ENCODE results near the gene IP6K2. TPM values are rescaled to one million over a fixed set of nuclear protein-coding genes. Genes with fewer than 3 reads are reported as not detected.
"Not testable (repeated sequence)": the region's sequence is repeated elsewhere in the genome, so short reads cannot be mapped to it uniquely, and the experiment has no call there.

The IP6K2 gene
- total RNA-seq, 1 donor from 2014 or later, result 104 TPM

DNA sequence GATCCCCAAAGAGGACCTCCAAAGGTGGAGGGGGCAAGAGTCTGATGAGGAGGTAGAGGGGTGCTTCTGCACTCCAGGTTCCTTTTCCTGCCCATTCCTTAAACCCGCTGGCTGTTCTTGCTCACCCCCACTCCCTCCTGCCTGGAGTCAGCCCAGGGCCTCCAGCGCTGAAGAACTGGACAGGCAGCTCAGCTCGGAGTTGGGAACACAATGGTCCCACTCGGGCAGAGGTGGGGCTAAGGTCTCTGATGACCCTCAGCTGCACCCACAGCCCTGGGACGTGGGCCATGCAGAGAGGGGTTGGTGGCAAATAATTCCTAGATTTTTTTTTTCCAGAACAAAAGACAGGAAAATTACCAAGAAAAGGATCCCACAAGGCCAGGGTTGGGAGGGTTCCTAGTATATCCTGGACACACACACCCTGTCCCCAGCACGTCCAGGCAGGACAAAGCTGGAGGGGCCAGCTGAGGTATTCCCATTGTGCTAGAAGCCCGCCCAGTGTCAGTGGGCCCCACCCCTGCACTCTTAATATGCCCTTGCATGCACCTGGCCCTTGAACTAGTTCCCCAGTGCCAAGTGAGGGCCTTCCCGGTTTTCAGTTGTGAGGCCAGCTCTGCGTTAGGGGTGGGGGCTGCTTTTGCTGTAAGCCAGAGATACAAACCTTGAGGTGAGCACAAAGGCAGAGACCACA lies 22.1 kb upstream of the IP6K2 start:
- Mint-ChIP-seq H3K4me1 (ENCODE audit: unreplicated experiment) (peaks cover 18% of the 10 kb centered on the region), H3K36me3 (ENCODE audit: unreplicated experiment) (no peaks in the 10 kb centered on the region), H3K27ac (ENCODE audit: unreplicated experiment) (no peak overlapping the region), H3K9me3 (ENCODE audit: unreplicated experiment) (no peaks in the 10 kb centered on the region), H3K4me3 (ENCODE audit: unreplicated experiment) (no peak overlapping the region), H3K27me3 (ENCODE audit: unreplicated experiment) (no peaks in the 10 kb centered on the region)
- DNase-seq (ENCODE audit: extremely low spot score, unreplicated experiment), result no peak
- TF ChIP-seq, protein P1, sequence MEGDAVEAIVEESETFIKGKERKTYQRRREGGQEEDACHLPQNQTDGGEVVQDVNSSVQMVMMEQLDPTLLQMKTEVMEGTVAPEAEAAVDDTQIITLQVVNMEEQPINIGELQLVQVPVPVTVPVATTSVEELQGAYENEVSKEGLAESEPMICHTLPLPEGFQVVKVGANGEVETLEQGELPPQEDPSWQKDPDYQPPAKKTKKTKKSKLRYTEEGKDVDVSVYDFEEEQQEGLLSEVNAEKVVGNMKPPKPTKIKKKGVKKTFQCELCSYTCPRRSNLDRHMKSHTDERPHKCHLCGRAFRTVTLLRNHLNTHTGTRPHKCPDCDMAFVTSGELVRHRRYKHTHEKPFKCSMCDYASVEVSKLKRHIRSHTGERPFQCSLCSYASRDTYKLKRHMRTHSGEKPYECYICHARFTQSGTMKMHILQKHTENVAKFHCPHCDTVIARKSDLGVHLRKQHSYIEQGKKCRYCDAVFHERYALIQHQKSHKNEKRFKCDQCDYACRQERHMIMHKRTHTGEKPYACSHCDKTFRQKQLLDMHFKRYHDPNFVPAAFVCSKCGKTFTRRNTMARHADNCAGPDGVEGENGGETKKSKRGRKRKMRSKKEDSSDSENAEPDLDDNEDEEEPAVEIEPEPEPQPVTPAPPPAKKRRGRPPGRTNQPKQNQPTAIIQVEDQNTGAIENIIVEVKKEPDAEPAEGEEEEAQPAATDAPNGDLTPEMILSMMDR (IDR thresholded peaks at IDR 0.05), result no peak

DNA sequence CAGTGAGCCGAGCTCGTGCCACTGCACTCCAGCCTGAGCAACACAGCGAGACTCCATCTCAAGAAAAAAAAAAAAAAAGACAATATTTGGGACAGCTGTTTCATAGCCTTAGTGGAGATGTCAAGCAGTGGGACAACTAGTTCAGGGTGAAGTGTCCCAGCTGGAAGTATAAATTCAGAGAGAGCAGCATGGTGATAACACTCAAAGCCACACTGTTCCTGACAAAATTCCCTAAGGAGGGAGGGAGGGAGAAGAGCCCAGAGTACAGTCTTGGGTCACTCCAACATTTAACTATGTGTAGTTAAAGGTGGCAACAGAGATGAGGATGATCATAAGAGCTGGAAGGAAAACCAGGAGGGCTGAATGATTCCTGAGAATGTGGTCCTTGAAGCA lies 21.1 kb upstream of the IP6K2 start:
- Mint-ChIP-seq H3K27ac (ENCODE audit: unreplicated experiment) (no peak overlapping the region), H3K27me3 (ENCODE audit: unreplicated experiment) (no peaks in the 10 kb centered on the region), H3K4me3 (ENCODE audit: unreplicated experiment) (no peak overlapping the region), H3K9me3 (ENCODE audit: unreplicated experiment) (no peaks in the 10 kb centered on the region), H3K36me3 (ENCODE audit: unreplicated experiment) (no peaks in the 10 kb centered on the region), H3K4me1 (ENCODE audit: unreplicated experiment) (peaks cover 18% of the 10 kb centered on the region)
- DNase-seq (ENCODE audit: extremely low spot score, unreplicated experiment), result no peak
- TF ChIP-seq, protein P1 (IDR thresholded peaks at IDR 0.05), result no peak

DNA sequence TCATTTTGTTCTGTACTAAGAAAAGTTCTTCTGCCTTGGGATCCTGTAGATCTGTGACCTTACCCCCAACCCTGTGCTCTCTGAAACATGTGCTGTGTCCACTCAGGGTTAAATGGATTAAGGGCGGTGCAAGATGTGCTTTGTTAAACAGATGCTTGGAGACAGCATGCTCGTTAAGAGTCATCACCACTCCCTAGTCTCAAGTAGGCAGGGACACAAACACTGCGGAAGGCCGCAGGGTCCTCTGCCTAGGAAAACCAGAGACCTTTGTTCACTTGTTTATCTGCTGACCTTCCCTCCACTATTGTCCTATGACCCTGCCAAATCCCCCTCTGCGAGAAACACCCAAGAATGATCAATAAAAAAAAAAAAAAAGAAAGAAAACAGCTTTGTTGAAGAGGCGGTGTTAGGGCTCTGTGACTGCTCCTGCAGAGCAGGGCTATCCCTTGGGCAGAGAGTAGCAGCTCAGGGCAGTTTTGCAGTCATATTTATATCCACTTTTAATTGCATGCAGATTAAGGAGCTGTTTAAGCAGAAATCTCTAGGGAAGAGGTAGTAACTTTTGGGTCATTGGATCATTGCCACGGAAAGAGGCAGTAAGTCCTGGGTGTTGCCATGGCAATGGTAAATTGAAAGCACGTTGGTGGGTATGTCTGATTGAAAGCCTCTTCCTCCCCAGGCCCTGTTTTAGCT lies 18.2 kb upstream of the IP6K2 start:
- H3K27me3 Mint-ChIP-seq (ENCODE audit: unreplicated experiment); DNase-seq (ENCODE audit: extremely low spot score, unreplicated experiment); H3K36me3 Mint-ChIP-seq (ENCODE audit: unreplicated experiment); H3K27ac Mint-ChIP-seq (ENCODE audit: unreplicated experiment); H3K9me3 Mint-ChIP-seq (ENCODE audit: unreplicated experiment); H3K4me3 Mint-ChIP-seq (ENCODE audit: unreplicated experiment): not testable (repeated sequence)
- peaks cover 11% of the 10 kb centered on the region for H3K4me1 Mint-ChIP-seq (ENCODE audit: unreplicated experiment)

DNA sequence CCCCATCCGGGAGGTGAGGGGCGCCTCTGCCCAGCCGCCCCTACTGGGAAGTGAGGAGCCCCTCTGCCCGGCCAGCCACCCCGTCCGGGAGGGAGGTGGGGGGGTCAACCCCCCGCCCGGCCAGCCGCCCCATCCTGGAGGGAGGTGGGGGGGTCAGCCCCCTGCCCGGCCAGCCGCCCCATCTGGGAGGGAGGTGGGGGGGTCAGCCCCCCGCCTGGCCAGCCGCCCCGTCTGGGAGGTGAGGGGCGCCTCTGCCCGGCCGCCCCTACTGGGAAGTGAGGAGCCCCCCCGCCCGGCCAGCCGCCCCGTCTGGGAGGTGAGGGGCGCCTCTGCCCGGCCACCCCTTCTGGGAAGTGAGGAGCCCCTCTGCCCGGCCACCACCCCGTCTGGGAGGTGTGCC lies 17.5 kb upstream of the IP6K2 start:
- H3K4me1 Mint-ChIP-seq (ENCODE audit: unreplicated experiment); H3K27ac Mint-ChIP-seq (ENCODE audit: unreplicated experiment); H3K9me3 Mint-ChIP-seq (ENCODE audit: unreplicated experiment); H3K4me3 Mint-ChIP-seq (ENCODE audit: unreplicated experiment); DNase-seq (ENCODE audit: extremely low spot score, unreplicated experiment); H3K36me3 Mint-ChIP-seq (ENCODE audit: unreplicated experiment); H3K27me3 Mint-ChIP-seq (ENCODE audit: unreplicated experiment): not testable (repeated sequence)

DNA sequence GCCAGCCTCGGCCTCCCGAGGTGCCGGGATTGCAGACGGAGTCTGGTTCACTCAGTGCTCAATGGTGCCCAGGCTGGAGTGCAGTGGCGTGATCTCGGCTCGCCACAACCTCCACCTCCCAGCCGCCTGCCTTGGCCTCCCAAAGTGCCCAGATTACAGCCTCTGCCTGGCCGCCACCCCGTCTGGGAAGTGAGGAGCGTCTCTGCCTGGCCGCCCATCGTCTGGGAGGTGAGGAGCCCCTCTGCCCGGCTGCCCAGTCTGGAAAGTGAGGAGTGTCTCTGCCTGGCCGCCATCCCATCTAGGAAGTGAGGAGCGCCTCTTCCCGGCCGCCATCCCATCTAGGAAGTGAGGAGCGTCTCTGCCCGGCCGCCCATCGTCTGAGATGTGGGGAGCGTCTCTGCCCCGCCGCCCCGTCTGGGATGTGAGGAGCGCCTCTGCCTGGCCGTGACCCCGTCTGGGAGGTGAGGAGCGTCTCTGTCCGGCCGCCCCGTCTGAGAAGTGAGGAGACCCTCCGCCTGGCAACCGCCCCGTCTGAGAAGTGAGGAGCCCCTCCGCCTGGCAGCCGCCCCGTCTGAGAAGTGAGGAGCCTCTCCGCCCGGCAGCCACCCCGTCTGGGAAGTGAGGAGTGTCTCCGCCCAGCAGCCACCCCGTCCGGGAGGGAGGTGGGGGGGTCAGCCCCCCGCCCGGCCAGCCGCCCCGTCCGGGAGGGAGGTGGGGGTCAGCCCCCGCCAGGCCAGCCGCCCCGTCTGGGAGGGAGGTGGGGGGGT lies 16.9 kb upstream of the IP6K2 start:
- not testable (repeated sequence) for H3K36me3 Mint-ChIP-seq (ENCODE audit: unreplicated experiment); H3K4me1 Mint-ChIP-seq (ENCODE audit: unreplicated experiment); H3K27ac Mint-ChIP-seq (ENCODE audit: unreplicated experiment); DNase-seq (ENCODE audit: extremely low spot score, unreplicated experiment); H3K4me3 Mint-ChIP-seq (ENCODE audit: unreplicated experiment); H3K9me3 Mint-ChIP-seq (ENCODE audit: unreplicated experiment); H3K27me3 Mint-ChIP-seq (ENCODE audit: unreplicated experiment)

DNA sequence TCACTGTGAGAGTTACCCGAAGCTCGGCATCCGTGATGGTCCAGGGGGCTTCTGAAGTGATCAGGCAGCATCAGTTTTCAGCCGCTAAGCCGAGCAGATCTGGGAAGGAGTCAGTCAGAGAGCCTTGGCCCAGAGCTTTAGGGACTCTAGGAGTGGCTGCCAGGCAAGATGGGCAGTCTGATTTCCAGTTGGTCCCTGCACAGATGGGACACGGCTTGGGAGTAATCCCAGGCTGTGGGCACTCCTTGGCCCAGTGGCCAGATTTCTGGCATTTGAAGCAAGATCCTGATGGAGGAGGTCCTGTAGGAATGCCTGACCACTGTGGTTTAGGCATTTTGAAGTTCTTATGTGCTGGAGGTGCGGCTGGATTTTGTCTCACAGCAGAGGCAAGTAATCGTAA lies 10.5 kb upstream of the IP6K2 start:
- Mint-ChIP-seq H3K4me1 (ENCODE audit: unreplicated experiment) (no peaks in the 10 kb centered on the region), H3K27ac (ENCODE audit: unreplicated experiment) (no peak overlapping the region), H3K27me3 (ENCODE audit: unreplicated experiment) (peaks cover 10% of the 10 kb centered on the region), H3K4me3 (ENCODE audit: unreplicated experiment) (no peak overlapping the region), H3K9me3 (ENCODE audit: unreplicated experiment) (no peaks in the 10 kb centered on the region), H3K36me3 (ENCODE audit: unreplicated experiment) (no peaks in the 10 kb centered on the region)
- TF ChIP-seq, protein P1 (IDR thresholded peaks at IDR 0.05), result no peak
- DNase-seq (ENCODE audit: extremely low spot score, unreplicated experiment), result no peak

DNA sequence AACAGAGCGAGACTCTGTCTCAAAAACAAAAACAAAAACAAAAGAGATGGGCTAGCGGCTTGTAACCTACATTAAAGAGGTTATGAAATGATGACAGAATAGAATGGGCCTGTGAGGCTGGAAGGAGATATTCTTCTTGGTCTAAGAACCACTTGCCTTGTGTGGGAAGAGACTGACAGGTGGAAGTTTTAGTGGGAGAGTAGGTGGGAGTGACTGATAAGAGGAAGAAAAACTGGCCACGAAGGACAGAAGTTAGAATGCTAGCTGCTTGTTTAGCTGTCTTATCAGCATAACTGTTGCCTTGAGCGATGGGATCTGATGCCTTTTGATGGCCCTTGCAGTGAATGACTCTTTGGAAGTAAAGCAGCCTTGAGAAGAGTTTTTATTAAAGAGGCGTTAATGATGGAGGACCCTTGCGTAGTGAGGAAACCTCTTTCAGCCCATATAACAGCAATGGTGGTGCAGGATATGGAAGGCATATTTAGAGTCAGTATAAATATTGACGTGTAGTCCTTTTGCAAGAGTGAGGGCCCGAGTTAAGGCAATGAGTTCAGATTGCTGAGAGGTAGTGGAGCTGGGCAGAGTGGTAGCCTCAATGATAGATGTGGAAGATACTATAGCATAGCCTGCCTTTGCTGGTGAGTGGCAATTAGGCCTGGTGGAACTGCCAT lies 8.3 kb upstream of the IP6K2 start:
- DNase-seq (ENCODE audit: extremely low spot score, unreplicated experiment); H3K36me3 Mint-ChIP-seq (ENCODE audit: unreplicated experiment); H3K4me3 Mint-ChIP-seq (ENCODE audit: unreplicated experiment); H3K27ac Mint-ChIP-seq (ENCODE audit: unreplicated experiment); H3K9me3 Mint-ChIP-seq (ENCODE audit: unreplicated experiment); H3K4me1 Mint-ChIP-seq (ENCODE audit: unreplicated experiment): not testable (repeated sequence)
- H3K27me3 Mint-ChIP-seq (ENCODE audit: unreplicated experiment), result peaks cover 12% of the 10 kb centered on the region

All from osteocyte (in vitro differentiated cells).